GM12878 (cell line): ENCODE measurements around the gene IL10RA. TPM values are rescaled to one million over a fixed set of nuclear protein-coding genes. Genes with fewer than 3 reads are reported as not detected.

ENCODE experiments used
- ATAC-seq: fragments of 200-7000 bp; cut with Tn5 transposase; 3 replicates; pipeline ENCODE4 v1.9.1; 2020; ENCODE audit warnings: mild to moderate bottlenecking, moderate library complexity
- BruUV-seq: library from RNA; stranded (reverse); fragments of 400-500 nt; replicated peaks from 2 replicates; lab custom pipeline; 2021; lab: Mats Ljungman, UMichigan
- CTCF ChIA-PET: fragments of 300-600 bp; sonication (Branson Sonifier 250); formaldehyde crosslinking; extraction: SDS; loops from one replicate; lab custom pipeline; 2021; ENCODE audit warnings: inconsistent platforms; lab: Yijun Ruan, JAX
- POLR2A ChIA-PET: fragments of 350-600 bp; formaldehyde crosslinking; extraction: SDS; loops from one replicate; lab custom pipeline; 2021; ENCODE audit warnings: inconsistent platforms; lab: Charles Lee
- RAD21 ChIA-PET: fragments of 300-600 bp; sonication (Branson Sonifier 250); formaldehyde crosslinking; loops from one replicate; lab custom pipeline; 2023; ENCODE audit warnings: antibody characterized with exemption; ENCODE audit not compliant: unreplicated experiment; lab: Charles Lee
- SMC1A ChIA-PET: fragments of 300-600 bp; sonication (Branson Sonifier 250); formaldehyde crosslinking; loops from one replicate; lab custom pipeline; 2023; ENCODE audit not compliant: unreplicated experiment, uncharacterized antibody; lab: Charles Lee
- DNase-seq: peaks from one replicate; pipeline ENCODE4 v3.0.0-alpha.2; 2011; ENCODE audit warnings: low read depth, low spot score
- FAIRE-seq: peaks from 3 replicates; lab custom pipeline; 2011; peaks lifted over from hg19 to GRCh38; lab: Jason Lieb, UNC
- H2AFZ ChIP-seq: 2 replicates; pipeline ENCODE4 v1.6.0; 2011; ENCODE audit warnings: low read depth, low read length, control low read depth; ENCODE audit not compliant: control insufficient read depth
- H3K27ac ChIP-seq: 2 replicates; pipeline ENCODE4 v1.5.1; 2011; ENCODE audit warnings: control low read depth; ENCODE audit not compliant: control insufficient read depth, insufficient read depth
- H3K27me3 ChIP-seq, 2 experiments: replicated peaks in 1 of 2; 2 replicates each; pipeline versions ENCODE4 v1.6.0 to v1.6.1; 2011; ENCODE audit warnings: low read length in 1 of 2; ENCODE audit not compliant: control insufficient read depth in 2 of 2, insufficient read depth in 2 of 2
- H3K36me3 ChIP-seq, 2 experiments: 2 replicates each; pipeline ENCODE4 v1.5.1; 2011; ENCODE audit warnings: low read length in 1 of 2; ENCODE audit not compliant: control insufficient read depth in 2 of 2, insufficient read depth in 2 of 2
- H3K4me1 ChIP-seq: 2 replicates; pipeline ENCODE4 v1.6.1; 2011; ENCODE audit warnings: mild to moderate bottlenecking, low read length, moderate library complexity, mixed read lengths; ENCODE audit not compliant: control insufficient read depth, insufficient read depth
- H3K4me2 ChIP-seq: 2 replicates; pipeline ENCODE4 v1.6.0; 2011; ENCODE audit warnings: control low read depth; ENCODE audit not compliant: control insufficient read depth, insufficient read depth
- H3K4me3 ChIP-seq: fragments of 200-600 bp; sonication (generic); 2 replicates; pipeline ENCODE4 v1.5.1; 2016
- H3K79me2 ChIP-seq: 2 replicates; pipeline ENCODE4 v1.6.0; 2011; ENCODE audit warnings: low read length; ENCODE audit not compliant: control insufficient read depth, insufficient read depth
- H3K9ac ChIP-seq: 2 replicates; pipeline ENCODE4 v1.8.0; 2011; ENCODE audit warnings: low read length, control low read depth, mixed read lengths; ENCODE audit not compliant: control insufficient read depth, insufficient read depth
- H3K9me3 ChIP-seq: replicated peaks from 3 replicates; pipeline ENCODE4 v1.5.1; 2011; ENCODE audit warnings: mild to moderate bottlenecking, low read length; ENCODE audit not compliant: control insufficient read depth, insufficient read depth
- H4K20me1 ChIP-seq: 2 replicates; pipeline ENCODE4 v1.6.0; 2011; ENCODE audit not compliant: control insufficient read depth, insufficient read depth
- ATF7 ChIP-seq: fragments of 450-650 bp; IDR thresholded peaks from 2 replicates; pipeline ENCODE4 v1.6.1; 2016; ENCODE audit warnings: low read depth, mild to moderate bottlenecking
- CBFB ChIP-seq: IDR thresholded peaks from 2 replicates; pipeline ENCODE4 v1.6.1; 2016; ENCODE audit warnings: antibody characterized with exemption, low read depth
- MXI1 ChIP-seq: fragments of 150-350 bp; IDR thresholded peaks from 2 replicates; pipeline ENCODE4 v1.6.1; 2011; ENCODE audit warnings: low read depth, mild to moderate bottlenecking, inconsistent platforms, low read length, improper control_type of control experiment
- NKRF ChIP-seq: fragments of 450-650 bp; conservative IDR thresholded peaks from 2 replicates; pipeline ENCODE4 v1.6.1; 2017; ENCODE audit warnings: mild to moderate bottlenecking, moderate library complexity
- WGBS: methylation state at CpG from one replicate; pipeline ENCODE4 v1.1.6; 2016; ENCODE audit warnings: low lambda C conversion rate; ENCODE audit not compliant: insufficient replicate concordance, insufficient coverage; ENCODE audit errors: missing lambda C conversion rate; 5-methylcytosine and 5-hydroxymethylcytosine counted together
- in situ Hi-C: fragments of 300-500 bp; cut with MboI; formaldehyde crosslinking; loops from 9 replicates; pipeline ENCODE4 v1.14.3; 2018; ENCODE audit warnings: mixed read lengths
- intact Hi-C: fragments of 100-400 bp; cut with micrococcal nuclease; formaldehyde crosslinking; loops from one replicate; pipeline ENCODE4 v1.14.2; 2022; ENCODE audit not compliant: unreplicated experiment
- polyA plus RNA-seq, 11 experiments: library from polyadenylated mRNA; depleted of rRNA in 4 of 11; unstranded in 6 of 11; stranded (reverse) in 5 of 11; fragments of >200 nt; fragmentation: Nextera tagmentation in 4 of 11; fragmentation: Illumina TruSeq in 1 of 11; extraction: Ambion mirVana in 4 of 11; extraction: Trizol in 1 of 11; gene quantifications; 1 replicate in 1 of 11; 2 replicates in 10 of 11; pipeline versions ENCODE4 v1.2.1 to v1.2.3, GENCODE V29; 2011 to 2016; ENCODE audit warnings: inconsistent platforms in 2 of 11, missing spikeins in 2 of 11, low read depth in 1 of 11
- total RNA-seq, 4 experiments: library from RNA; depleted of rRNA in 3 of 4; stranded (reverse); fragments of >200 nt in 3 of 4; fragmentation: Illumina TruSeq in 1 of 4; extraction: Trizol in 1 of 4; gene quantifications; 2 replicates each; pipeline versions ENCODE4 v1.2.1 to v1.2.3, GENCODE V29; 2013 to 2021

IL10RA gene
- total and polyA plus RNA-seq, 10 of the 15 experiments (the other 5 are each of a cell fraction or from before 2014, with no cell fraction given) = 0.77 to 45.9 (median 9.6) TPM

DNA sequence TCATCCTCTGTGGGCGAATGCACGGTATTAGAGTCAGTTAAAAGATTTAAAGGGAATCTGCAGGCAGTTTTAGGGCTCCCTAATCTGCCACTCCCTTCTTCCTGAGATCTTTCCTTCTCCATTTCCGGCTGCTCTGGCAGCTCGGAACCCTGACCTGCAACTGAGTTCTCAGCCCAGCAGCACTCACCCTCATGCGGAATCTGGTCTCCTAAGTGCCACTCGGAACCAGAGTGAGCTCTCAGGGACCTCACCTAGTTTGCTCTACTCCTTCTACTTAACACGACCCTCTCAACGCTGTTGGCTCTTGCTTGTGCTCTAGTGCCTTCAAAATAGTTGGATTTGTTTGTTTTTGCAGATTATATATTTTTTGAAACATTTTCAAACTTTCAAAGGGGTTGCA, 19.3 kb upstream of the IL10RA start:
- Histone ChIP-seq H3K4me3 (no peak overlapping the region), H3K9ac (no peak overlapping the region), H3K27ac (no peak overlapping the region), H3K9me3 (no peaks in the 10 kb centered on the region), H4K20me1 (no peaks in the 10 kb centered on the region), H3K79me2 (no peaks in the 10 kb centered on the region)
- in situ Hi-C loops = no loop called here
- POLR2A ChIA-PET = interaction anchor here (0.9 to 1.7 kb wide), 2 partner anchors 13 to 21 kb away, joined by 3 to 5 read pairs; no protein-coding TSS in a partner anchor
- WGBS = 63% methylated on average over 8 of the region's 8 CpGs
- intact Hi-C loops = no loop called here
- TF ChIP-seq MXI1 = no peak
- TF ChIP-seq ATF7 = no peak
- no peak for TF ChIP-seq CBFB
- TF ChIP-seq NKRF = no peak
- TF ChIP-seq, all 136 proteins: peak for 0
- peaks cover 13% of the 10 kb centered on the region for H3K4me1 ChIP-seq
- ATAC-seq = no peak
- SMC1A ChIA-PET = interaction anchor here (3.8 kb wide), 1 partner anchor 13 kb away, joined by 16 read pairs; no protein-coding TSS in a partner anchor
- BruUV-seq = no TSS peak
- no peak overlapping the region for H2AFZ ChIP-seq
- RAD21 ChIA-PET = interaction anchor here (1.1 to 3.9 kb wide), 2 partner anchors 12 to 15 kb away, joined by 4 to 17 read pairs; no protein-coding TSS in a partner anchor
- H3K4me2 ChIP-seq = no peak overlapping the region
- CTCF ChIA-PET = interaction anchor here (1.2 to 2.9 kb wide), 3 partner anchors 20 to 87 kb away, joined by 3 to 7 read pairs (median 5); no protein-coding TSS in a partner anchor
- FAIRE-seq = no peak
- no peaks in the 10 kb centered on the region for H3K36me3 ChIP-seq
- DNase-seq = no peak
- no peaks in the 10 kb centered on the region for H3K27me3 ChIP-seq
